Activated CD4-positive, alpha-beta T cell treated with anti-CD3 and anti-CD28 coated beads for 48 hours (primary cell): ENCODE data around the gene SWAP70.

ENCODE experiments used
- DNase-seq: peaks from one replicate; pipeline ENCODE4 v3.0.0-alpha.2; 2020

The SWAP70 gene

DNA sequence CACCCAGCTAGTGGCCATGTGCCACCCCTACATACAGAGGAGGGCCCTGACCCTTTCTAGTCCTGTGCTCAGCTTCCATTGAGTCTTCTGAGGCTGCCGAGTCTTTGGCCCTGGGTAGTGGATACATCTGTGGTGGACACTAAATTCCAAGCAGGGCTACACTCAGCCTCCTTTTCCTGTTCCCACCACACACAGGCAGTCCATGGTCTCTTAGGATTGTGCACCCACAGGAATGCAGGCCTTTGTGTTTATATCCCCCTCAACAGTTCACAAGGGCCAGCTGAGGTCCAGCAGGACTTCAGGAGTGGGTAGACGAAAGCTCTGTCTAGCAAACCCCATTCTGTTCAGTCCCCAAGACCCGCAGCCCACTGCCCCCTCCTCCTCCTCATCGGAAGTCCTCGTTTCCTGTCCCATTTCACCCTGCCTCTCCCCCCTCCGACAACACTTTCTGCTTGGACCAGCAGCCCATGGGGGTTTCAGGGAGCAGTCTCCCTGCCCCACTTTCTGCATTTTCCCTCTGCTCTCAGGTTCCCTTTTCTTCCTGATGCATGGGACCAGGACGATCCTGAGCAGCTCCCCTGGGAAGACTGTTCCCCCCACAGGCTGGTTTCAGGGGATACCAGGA is 91.8 kb downstream of the SWAP70 start:
- DNase-seq, result no peak

DNA sequence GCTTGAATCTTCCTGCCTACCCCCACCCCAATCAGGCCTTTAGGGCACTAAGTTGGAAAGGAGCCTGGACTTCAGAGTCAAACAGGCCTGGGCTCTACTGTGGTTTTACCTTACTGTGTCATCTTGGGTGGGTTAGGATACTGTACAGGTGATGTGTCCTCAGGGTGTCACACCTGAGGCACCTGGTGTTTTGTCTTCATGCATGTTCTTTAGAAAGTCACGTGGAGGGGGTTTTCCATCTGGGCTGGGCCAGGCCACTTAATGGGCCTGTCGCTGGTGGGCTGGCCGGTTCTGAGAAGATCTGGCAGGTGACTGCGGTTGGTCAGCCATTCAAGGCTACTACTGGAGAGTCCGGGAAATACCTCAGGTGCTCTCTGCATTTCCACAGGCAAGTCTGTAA is 92.6 kb downstream of the SWAP70 start:
- no peak for DNase-seq

DNA sequence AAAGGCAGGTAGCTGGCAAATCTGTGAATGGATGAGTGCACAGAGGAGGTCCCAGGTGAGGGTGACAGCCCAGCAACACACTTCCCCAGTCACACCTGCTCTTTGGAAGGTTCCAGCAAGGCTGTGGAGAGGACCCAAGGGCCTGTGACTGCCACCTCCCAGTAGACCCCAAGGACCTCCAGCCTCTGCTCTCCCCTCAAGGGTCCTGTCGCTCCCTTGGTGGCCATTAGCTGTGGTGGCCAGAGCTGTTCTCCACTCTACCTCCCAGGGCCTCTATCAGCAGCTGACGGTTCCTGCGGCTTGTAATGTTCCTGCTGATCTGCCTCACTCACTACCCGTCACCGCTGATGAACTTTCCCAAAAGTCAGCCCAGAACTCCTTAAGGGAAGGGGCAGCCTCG is 93.0 kb downstream of the SWAP70 start:
- DNase-seq, result no peak

DNA sequence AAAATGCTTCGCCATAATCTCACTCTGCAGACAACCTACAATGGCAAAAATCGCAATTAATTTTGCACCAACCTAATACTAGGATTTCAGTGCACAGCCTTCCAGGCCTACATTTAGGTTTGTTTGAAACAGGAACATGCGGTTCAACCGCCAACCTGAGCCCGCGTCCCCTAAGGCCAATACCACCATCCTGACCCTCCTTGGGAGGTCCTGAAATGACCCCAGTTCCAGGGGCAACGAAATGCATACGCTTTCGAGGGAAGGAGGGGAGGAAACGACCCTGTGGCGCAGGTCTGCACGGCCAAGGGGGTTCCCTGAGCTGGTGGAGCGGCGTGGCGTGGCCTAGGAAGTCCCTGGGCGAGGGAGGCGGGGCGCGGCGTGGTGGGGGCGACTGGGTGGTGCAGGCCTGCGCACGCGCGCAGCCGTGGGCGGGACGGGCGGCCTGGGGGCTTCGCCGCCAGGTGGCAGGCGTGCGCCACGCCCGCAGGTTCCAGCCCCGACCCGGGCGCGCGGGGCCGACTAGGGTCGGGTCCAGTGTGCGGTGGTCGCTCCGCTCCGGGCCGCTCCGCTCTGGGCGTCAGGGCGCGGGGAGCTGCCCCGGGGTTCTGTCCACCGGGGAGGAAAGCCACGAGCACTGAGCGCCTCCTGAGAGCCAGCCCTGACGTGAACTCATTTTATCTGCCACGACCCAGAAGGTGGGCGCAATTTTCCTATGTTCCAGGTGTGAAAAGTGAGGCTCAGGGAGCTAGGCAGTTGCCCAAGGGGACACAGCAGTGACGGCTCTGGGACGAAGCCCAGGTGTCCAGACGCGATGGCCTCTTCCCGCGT is 94.1 kb downstream of the SWAP70 start:
- peak; percentile 96 for DNase-seq

DNA sequence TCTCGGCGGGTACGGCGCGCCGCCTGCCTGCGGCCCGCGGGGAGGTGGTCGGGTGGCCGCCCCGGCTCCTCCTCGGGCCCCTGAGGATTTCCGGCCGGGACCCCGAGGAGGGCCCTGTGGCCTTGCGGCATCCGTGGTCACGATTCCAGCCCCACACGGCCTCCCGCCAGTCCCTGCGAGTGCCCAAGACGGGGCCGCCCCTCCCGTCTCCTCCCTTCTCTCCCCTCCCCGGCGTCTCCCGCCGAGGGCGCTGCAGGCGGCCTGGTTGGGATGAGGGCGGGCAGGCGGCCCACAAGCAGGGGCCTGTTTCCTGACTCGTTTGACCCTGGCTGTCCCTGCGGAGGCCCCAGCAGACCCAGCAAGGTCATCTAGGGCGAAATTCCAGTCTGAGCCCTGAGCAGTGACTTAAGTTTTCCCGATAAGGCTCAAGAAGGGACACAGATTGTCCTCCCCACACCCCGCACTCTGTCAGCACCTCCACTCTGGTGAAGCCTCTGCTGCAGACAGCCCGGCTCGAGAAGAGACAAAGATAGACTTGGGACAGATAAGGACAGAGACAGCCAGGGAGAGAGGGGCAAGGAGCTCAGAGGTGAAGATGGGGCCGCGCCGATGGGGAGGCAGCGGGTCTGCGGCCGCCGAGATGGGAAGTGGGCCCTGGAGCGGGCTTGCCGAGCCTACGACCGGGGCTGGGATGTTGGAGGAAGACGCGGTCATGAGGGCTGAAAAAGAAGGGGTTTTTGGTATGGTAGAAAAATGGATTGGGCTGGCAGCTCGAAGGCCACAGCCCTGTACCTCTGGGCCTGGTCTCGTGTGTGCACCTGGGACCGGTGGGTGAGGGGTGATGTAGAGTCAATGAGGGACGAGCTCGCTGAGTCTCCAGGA is 95.0 kb downstream of the SWAP70 start:
- peak; percentile 71 for DNase-seq

DNA sequence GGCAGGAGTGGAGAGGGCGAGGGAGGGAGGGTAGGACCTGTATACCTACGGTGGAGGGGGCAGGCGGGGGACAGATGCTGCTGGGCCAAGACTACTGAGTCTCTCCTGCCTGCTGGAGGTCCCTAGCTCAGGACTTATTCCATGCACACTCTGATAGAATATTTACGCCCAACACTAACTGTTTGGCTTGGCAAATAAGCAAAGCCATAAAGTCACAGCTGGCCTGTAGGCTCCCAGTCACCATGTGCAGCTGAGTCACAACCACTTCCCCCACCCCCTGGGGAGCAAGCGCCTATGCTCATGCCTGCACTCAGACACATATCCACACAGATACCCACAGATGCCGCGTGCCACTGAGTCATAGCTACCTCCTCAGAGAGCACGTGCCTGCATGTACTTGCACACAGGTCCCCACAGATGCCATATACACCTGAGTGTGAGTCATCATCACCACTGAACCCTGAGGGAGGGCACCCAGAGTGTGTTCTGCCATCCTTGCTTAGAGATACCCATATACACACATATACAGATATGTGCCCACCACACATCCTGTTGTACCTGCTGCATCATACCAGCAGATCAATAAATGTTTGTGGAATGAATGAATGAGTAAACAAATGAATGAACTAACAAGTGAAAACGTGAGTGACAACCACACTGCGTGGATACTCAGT is 95.8 kb downstream of the SWAP70 start:
- peak; percentile 97 for DNase-seq

DNA sequence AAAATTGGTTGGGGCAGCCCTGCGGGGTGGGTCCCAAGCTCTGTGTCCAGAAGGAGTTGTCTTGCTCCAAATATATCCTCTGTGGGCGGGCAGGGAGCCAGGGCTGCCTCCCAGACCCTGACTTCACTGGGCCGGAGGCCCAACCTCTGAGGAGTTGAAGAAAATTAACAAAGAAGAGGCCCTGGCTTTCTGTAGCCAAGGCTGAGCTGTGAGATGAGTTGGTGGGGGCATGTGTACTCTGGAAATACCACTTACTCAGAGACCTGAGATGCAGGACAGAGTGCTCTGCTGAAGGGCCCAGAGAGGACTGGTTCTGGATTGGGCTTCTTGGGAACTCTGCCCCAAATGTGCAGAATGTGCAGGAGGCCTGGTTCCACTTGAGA is 96.3 kb downstream of the SWAP70 start:
- DNase-seq, result no peak

DNA sequence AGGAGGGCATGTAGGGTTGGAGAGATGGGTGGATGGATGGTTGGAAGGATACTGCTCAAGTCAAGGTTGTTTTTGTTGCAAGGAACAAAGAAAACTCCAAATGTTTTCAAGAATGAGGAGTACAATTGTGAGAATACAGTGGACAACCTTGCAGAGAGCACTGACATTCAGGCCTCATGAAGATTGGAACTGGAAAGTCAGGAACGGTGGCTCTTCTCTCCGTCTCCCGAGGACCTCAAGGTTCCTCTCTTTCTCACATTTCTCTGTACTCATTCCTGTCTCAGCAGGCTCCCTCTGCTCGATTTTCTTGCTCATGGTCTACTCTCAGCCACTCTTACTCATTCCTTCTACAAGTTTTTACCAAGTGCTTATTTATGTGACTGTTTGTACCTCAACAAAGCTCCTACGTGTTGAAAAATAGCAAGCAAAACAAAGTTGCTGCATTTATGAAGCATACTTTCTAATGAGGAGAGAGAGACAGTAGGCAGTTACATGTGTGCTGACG is 97.6 kb downstream of the SWAP70 start:
- DNase-seq, result no peak

DNA sequence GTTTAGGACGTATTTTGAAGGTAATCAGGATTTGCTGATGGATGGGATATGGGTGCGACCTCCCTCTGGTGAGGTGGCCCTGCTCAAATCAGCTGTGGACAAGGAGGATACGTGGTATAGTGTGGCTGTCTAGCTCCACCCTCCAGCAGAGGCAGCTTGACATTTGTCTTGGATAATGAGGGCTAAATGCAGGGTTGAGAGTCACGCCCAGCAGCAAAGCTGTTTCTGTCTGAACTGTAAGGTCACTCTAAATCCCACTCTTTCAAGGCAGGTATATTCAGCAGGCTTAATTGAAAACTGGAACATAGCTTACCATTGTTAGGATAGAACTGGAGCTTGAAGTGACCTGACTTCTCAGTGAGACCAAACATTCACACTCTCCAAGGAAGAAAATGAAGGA is 98.7 kb downstream of the SWAP70 start:
- no peak for DNase-seq

DNA sequence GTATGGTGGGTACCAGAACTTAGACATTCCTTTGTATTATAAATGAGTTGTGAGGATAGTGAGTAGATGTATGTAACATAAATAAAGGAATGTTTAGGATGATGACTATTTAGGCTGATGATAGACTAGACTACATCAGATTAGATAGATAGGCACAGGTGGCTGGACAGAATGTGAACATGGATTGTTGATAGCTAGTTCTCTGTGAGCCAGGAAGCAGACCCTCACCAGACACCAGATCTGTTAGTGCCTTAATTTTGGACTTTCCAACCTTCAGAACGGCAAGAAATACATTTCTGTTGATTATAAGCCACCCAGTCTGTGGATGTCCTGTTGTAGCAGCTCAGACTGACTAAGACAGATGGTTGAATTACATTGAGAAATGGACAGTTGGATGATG is 99.4 kb downstream of the SWAP70 start:
- no peak for DNase-seq

DNA sequence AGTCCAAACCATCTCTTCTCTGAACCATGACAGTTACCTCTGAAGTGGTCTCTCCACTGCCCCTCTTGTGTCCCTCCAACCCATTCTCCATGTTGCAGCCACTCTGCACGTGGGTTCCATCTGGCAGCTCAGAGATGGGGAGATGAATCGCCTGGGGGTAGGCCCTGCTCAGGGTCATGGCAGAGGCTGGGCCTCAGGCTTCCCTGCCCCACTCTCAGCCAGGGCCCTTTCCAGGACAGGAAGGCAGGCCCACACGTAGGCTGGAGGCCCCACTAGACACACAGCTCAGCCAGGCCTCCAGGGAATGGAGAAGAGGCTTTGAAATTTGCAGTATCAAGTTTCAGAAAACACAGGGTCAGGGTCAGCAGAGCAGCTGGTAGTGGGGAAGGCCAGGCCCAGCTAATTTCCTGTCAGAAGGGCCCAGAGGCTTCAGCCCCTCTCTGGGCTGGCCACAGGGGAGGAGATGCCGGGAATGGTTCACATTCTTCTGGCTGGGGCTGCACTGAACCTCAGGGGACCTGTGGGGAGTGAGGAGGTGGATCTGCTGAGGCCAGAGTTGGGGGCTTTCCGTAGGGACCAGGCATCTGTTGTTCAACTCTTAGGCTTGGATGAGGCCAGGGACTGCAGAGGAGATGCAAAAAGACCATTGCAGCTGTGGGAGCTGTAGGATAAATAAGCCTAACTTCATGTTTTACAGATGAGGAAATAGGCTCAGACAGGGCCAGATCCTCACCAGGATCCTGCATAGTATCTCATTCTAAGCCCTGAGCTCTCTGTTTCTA is 101.6 kb downstream of the SWAP70 start:
- no peak for DNase-seq

DNA sequence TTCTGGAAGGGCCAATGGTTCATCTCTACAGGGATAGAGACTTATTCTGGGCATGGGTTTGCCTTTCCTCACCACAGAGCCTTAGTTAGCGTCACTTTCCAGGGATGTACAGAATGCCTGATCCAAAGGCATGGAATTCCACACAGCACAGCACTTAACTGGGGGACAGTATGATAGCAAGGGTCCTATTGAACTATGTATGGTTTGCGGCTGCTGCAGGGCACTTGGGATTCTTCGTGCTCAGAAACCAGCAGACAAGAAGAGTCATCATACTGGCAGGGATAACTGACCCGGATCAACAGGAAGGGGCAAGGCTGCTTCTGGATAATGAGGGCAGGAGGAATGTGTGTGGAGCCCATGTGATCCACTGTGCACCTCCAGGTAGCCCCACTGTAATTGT is 105.7 kb downstream of the SWAP70 start:
- DNase-seq, result no peak

DNA sequence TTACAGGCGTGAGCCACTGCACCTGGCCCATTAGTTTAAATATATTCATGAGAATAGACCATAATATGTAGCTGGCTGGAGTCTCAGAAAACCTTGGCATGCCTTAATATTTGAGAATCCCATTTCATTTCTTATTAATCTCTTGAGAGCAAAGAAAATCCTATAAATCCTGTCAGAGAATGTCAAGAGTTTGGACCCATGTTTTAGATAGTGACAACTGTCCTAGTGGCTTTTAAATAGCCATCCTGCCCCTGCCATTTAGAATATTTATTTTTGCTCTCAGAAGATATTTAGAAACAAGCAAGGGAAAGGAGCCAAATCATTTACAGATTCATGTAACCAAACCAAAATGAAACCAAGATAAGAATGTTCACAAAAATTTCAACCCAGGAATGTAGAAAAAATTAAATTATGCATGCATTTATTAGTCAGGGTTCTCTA is 107.2 kb downstream of the SWAP70 start:
- no peak for DNase-seq

DNA sequence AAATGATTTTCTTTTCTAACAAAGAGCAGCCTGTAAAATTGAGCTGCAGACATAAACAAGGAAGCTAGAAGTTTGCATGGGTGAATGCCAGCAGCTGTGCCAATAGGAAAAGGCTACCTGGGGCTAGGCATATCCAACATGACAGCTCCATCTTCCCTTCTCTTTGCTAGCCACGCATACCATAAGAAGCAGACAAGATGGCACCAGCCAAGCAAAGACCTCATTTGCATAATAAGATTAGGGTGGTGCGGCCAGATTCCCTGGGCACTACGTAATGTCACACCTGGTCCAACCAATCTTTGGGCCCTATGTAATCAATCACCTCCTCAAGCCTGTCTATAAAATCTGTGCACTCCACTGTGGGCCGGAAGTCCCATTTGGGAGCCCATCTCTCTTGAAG is 108.3 kb downstream of the SWAP70 start:
- DNase-seq, result no peak

DNA sequence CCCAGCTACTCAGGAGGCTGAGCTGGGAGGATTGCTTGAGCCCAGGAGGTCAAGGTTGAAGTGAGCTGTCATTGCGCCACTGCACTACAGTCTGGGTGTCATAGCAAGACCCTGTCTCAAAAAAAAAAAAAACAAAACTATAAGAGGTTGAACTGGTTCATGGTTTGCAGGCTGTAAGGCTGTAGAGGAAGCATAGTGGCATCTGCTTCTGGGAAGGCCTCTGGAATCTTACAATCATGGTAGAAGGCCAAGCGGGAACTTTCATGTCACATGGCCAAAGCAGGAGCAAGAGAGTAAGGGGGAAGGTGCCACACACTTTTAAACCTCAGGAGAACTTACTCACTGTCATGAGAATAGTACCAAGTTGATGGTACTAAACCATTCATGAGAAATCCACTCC is 109.6 kb downstream of the SWAP70 start:
- no peak for DNase-seq

DNA sequence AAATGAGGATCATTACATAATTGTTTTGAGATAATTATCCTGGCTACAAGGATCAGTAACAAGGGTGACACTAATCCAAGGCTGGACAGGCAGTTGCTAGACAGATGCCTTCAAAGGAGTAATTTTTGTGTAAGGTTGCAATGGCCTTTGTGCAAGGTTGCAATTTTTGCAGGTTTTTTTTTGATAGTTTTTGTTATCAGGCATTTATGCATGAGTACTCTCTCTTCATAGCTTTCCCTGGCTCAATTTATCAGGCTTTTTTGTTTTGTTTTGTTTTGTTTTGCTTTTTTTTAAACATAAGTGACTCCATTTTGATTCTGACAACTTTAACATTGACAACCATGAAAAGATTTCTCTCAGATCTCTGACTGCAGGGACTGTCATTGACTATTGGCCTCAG is 110.2 kb downstream of the SWAP70 start:
- DNase-seq, result no peak

DNA sequence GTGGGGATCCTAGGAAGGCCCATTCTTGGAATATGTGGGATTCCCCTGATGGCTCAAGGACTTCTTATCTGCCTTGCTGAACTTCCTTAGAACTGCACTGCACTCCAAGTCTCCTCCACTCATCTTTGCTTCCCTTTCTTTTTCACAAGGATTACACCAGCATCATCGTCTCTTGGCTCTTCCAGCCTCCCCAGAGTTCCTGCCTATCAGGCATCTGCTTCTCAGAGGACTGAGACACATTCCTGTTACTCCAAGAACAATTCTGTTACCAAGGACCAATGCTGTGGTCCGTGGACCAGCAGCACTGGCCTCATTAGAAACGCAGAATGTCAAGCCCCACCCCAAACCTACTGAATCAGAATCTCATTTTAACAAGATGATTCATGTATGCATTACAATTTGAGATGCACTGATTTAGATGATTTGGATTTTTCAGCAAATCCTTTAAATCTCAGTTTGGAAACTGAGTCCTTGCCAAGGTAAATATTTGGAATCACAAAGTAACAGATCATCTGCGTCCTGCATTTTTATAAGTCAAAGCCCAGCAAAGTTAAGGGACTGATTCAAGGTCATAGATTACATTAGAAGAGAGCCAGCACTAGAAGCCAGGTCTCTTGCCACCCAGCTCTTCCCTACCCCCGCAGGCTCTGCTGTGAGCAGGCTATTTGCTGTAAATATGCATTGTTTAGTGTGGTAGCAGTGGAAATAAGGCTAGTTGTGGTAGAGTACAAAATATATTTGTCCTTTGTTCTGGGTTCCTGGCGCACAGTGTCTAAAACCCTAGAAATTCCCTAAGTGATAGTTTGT is 110.9 kb downstream of the SWAP70 start:
- DNase-seq, result no peak

DNA sequence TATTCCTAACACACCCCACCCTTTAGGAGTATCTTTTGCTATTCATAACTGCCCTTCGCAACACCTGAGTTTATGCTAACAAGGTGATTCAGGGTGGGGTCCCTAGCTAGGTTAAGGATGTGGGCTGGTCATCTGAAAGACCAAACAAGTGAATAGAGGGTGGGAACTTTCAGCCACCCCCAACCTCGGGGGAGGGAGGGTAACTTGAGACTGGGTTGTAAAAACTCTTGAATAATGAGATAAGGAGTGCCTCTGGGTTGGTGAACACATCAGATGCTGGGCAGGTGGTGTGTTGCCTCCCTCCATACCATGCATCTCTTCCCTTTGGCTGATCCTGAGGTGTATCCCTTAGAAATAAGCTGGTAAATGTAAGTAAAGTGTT is 111.5 kb downstream of the SWAP70 start:
- no peak for DNase-seq

DNA sequence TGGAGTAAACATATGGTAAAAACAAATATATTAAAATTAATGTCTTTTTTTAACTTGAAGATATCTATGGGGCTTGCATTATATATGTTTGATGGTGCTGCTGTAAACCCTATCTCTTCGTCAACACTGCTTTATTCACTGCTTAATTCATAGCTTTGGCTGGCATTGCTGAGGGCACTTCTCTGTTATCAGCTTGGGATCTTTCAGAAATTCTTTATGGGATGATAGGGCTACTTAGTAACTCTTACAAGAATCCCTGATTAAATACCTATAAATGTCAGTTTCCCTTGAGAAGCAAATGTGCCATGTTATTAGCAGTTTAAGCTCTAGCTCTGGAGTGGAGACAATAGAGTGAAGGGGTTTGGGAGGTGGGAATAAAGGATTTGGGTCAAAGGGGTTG is 112.3 kb downstream of the SWAP70 start:
- DNase-seq, result no peak

DNA sequence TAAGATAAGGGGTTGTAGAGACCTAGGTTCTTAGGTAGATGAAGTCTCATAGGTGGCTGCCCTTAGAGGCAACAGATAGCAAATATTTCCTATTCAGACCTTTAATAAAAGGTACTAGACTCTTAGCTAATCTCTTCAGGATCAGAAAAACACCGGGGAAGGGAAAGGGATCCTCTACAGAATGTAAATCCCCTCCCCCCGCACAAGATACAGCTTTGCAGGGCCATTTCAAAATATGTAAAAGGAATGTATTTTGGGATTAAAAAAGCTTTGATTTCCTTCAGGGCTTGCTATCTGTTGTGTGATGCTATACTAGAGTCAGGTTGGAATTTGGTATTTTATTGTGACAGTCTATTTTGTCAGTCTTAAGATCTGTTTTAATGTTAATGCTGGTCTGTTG is 113.2 kb downstream of the SWAP70 start:
- DNase-seq, result no peak

DNA sequence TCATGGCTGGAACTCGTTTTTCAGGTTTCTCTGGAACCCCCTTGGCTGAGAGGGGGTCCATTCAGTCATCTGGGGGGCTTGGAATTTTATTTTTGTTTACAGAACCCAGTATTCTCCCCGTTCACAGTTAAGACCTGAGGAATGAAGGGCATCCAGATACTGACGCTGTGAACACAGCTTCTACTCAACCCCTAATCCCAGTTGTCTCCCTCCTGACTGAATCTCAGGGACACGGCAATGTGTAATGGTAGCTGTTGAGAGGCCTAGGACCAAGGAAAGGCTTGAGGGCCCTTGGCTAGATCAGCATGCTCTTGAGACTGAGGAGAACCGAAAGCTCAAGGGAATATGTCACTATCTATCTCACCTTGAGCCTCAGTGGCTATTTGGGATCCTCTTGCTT is 113.6 kb downstream of the SWAP70 start:
- DNase-seq, result no peak
